Subcutaneous adipose tissue (tissue), 4 donors: ENCODE data around the gene PPP1CC. TPM values are rescaled to one million over a fixed set of nuclear protein-coding genes. Genes with fewer than 3 reads are reported as not detected.

Experiments used
- CTCF ChIP-seq: fragments of 450-650 bp; IDR thresholded peaks from one replicate; pipeline ENCODE4 v1.5.1; 2016; ENCODE audit warnings: low read depth, mild to moderate bottlenecking, control low read depth, antibody characterized with exemption, moderate library complexity
- total RNA-seq, 4 donors: library from RNA; depleted of rRNA; stranded (reverse); fragments of >200 nt; gene quantifications; one replicate each; pipeline ENCODE4 v1.1.0, GENCODE V29; 2016

Gene PPP1CC
- total RNA-seq, 4 donors from 2014 or later: 103 to 173 (median 118) TPM

GRCh38 chr12:110704231-110704630, 38.5 kb downstream of the PPP1CC start:
- TF ChIP-seq CTCF: no peak

GRCh38 chr12:110702081-110702480, 40.6 kb downstream of the PPP1CC start:
- no peak for TF ChIP-seq CTCF

- no peak for TF ChIP-seq CTCF
These were observed 42.9 kb downstream of the PPP1CC start for GRCh38 chr12:110699591-110700445.

- TF ChIP-seq CTCF: no peak
These were observed 44.4 kb downstream of the PPP1CC start for GRCh38 chr12:110698171-110698902.

- TF ChIP-seq CTCF: no peak
These were observed 45.5 kb downstream of the PPP1CC start for GRCh38 chr12:110697236-110697635.

GRCh38 chr12:110696283-110696682, 46.4 kb downstream of the PPP1CC start:
- no peak for TF ChIP-seq CTCF

GRCh38 chr12:110694330-110694901, 48.3 kb downstream of the PPP1CC start:
- no peak for TF ChIP-seq CTCF
